Panc1 (cell line): Measurements from ENCODE around the gene CDH13.

Source experiments
- CTCF ChIP-seq: fragments of 450-650 bp; IDR thresholded peaks from 2 replicates; pipeline ENCODE4 v1.5.1; 2017; ENCODE audit warnings: mild to moderate bottlenecking
- POLR2AphosphoS5 ChIP-seq: IDR thresholded peaks from 2 replicates; pipeline ENCODE4 v1.6.1; 2012; ENCODE audit warnings: mild to moderate bottlenecking, low read depth, low read length, moderate library complexity

- no peak for TF ChIP-seq CTCF
- no peak for TF ChIP-seq POLR2AphosphoS5
These were observed 913.1 kb downstream of the CDH13 start for GRCh38 chr16:83539736-83540490.
